Astrocyte (in vitro differentiated cells and primary cell): ENCODE measurements around the gene FBLIM1.

ENCODE experiments used
- CTCF ChIP-seq: IDR thresholded peaks from 2 replicates; pipeline ENCODE4 v1.5.1; 2011; ENCODE audit warnings: low read depth, mild to moderate bottlenecking, inconsistent platforms, low read length, moderate library complexity; ENCODE audit not compliant: insufficient read depth
- EZH2 ChIP-seq: IDR thresholded peaks from 2 replicates; pipeline ENCODE4 v1.6.1; 2012; ENCODE audit warnings: mild to moderate bottlenecking, low read length, inconsistent platforms; ENCODE audit not compliant: insufficient read depth

- no peak for TF ChIP-seq CTCF
- no peak for TF ChIP-seq EZH2
Observed at GRCh38 chr1:15727866-15728534, 30.6 kb upstream of the FBLIM1 start.
